ENCODE data around the gene TMPRSS11B. TPM values are rescaled to one million over a fixed set of nuclear protein-coding genes. Genes with fewer than 3 reads are reported as not detected.

TMPRSS11B gene
- total RNA-seq, 1 experiment from 2014 or later = not detected

DNA sequence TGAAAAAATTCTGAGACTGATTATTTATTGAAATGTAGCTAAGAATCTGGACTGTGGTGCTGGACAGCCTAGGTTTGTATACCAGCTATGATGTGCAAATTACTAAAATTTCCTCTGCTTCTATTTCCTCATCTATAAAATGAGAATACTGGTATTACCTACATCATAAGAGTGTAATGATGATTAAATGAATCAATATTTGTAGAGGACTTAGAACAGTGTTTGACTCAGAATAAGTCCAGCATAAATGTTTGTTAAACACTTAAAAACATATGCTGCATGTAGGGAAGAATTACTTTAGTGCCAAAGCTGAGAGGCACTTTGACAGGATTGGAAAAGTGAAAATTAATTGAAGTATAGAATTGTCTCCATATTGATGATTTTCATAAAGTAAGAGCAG, 60.6 kb downstream of the TMPRSS11B start:
- H3K9ac ChIP-seq (ENCODE audit: low read length) = no peak overlapping the region
- TF ChIP-seq ELF1 (IDR thresholded peaks at IDR 0.05; ENCODE audit: borderline replicate concordance, low read depth) (no peak), EZH2phosphoT487 (IDR thresholded peaks at IDR 0.05; ENCODE audit: borderline replicate concordance) (no peak), SP1 (IDR thresholded peaks at IDR 0.05; ENCODE audit: low read depth) (no peak)
- TF ChIP-seq, protein P1, sequence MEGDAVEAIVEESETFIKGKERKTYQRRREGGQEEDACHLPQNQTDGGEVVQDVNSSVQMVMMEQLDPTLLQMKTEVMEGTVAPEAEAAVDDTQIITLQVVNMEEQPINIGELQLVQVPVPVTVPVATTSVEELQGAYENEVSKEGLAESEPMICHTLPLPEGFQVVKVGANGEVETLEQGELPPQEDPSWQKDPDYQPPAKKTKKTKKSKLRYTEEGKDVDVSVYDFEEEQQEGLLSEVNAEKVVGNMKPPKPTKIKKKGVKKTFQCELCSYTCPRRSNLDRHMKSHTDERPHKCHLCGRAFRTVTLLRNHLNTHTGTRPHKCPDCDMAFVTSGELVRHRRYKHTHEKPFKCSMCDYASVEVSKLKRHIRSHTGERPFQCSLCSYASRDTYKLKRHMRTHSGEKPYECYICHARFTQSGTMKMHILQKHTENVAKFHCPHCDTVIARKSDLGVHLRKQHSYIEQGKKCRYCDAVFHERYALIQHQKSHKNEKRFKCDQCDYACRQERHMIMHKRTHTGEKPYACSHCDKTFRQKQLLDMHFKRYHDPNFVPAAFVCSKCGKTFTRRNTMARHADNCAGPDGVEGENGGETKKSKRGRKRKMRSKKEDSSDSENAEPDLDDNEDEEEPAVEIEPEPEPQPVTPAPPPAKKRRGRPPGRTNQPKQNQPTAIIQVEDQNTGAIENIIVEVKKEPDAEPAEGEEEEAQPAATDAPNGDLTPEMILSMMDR (IDR thresholded peaks at IDR 0.05 in 2 of 3, conservative IDR thresholded peaks at IDR 0.05 in 1 of 3; ENCODE audit: borderline replicate concordance in 1 of 3, insufficient read depth in 1 of 3, low read depth in 2 of 3, low read length in 2 of 3) = no peak
- H3K4me2 ChIP-seq (ENCODE audit: low read length) = no peak overlapping the region
- H3K4me1 ChIP-seq (ENCODE audit: control insufficient read depth in 1 of 2, insufficient read depth in 2 of 2, low read length in 2 of 2) = peaks cover 0 to 8% of the 10 kb centered on the region in 2 experiments; a peak in 2 of 4 replicates
- no peak overlapping the region for H3K4me3 ChIP-seq (replicated peaks in 1 of 2; ENCODE audit: low read depth in 1 of 2, low read length in 2 of 2)
- H3K27me3 ChIP-seq (ENCODE audit: insufficient read depth, low read length) = no peaks in the 10 kb centered on the region
- no peak overlapping the region for H3K27ac ChIP-seq (ENCODE audit: low read depth, low read length)
- ATAC-seq (no peak), DNase-seq (ENCODE audit: low read depth, low spot score) (no peak)
- RAD21 ChIA-PET (ENCODE audit: low non-redundant PET in 1 of 2, low total read pairs in 2 of 2, uncharacterized antibody in 2 of 2, unreplicated experiment in 2 of 2) = no interaction called here
- H2AFZ ChIP-seq (ENCODE audit: low read depth, low read length, poor library complexity, severe bottlenecking) = no peak overlapping the region
- CTCF ChIA-PET = interaction anchor here (1.2 kb wide), 1 partner anchor 9 kb away, joined by 4 read pairs; no protein-coding TSS in a partner anchor
- intact Hi-C loops (cut with micrococcal nuclease) = no loop called here
- H3K9me3 ChIP-seq (ENCODE audit: control insufficient read depth in 1 of 2, insufficient read depth in 1 of 2, low read depth in 1 of 2, low read length in 2 of 2) = no peaks in the 10 kb centered on the region
- no peaks in the 10 kb centered on the region for H3K9me2 ChIP-seq (ENCODE audit: insufficient read depth)
- POLR2A ChIA-PET = interaction anchor here (0.6 kb wide), 1 partner anchor 491 kb away, joined by 3 read pairs; no protein-coding TSS in a partner anchor
- H3K79me2 ChIP-seq (ENCODE audit: insufficient read depth, low read length) = no peaks in the 10 kb centered on the region
- no peaks in the 10 kb centered on the region for H3K36me3 ChIP-seq (ENCODE audit: control insufficient read depth in 1 of 2, insufficient read depth in 2 of 2, low read length in 2 of 2)
- BruUV-seq (replicated peaks) = no TSS peak
- no peaks in the 10 kb centered on the region for H4K20me1 ChIP-seq (ENCODE audit: insufficient read depth)

DNA sequence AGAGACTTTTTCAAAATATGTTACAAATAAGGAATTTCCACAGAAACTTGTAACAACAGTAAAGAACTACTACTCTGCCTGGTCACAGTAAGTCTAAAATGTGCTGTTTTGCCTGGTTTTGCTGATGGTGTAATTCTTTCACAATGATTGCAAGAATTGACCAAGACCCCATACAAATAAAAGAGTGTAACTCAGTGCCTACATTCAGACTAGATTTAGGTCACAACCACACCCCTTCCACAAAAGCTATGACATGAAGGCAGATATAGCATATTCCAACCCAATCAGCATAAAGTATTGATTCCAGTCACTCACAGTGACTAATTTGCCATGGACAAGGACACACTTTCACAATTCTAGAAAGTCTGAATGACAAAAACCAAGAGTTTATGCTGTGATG, 62.1 kb downstream of the TMPRSS11B start:
- intact Hi-C loops (cut with micrococcal nuclease) = no loop called here
- H3K9ac ChIP-seq (ENCODE audit: low read length) = no peak overlapping the region
- BruUV-seq (replicated peaks) = no TSS peak
- no peaks in the 10 kb centered on the region for H3K36me3 ChIP-seq (ENCODE audit: control insufficient read depth in 1 of 2, insufficient read depth in 2 of 2, low read length in 2 of 2)
- H3K9me3 ChIP-seq (ENCODE audit: control insufficient read depth in 1 of 2, insufficient read depth in 1 of 2, low read depth in 1 of 2, low read length in 2 of 2) = no peaks in the 10 kb centered on the region
- no peaks in the 10 kb centered on the region for H3K9me2 ChIP-seq (ENCODE audit: insufficient read depth)
- RAD21 ChIA-PET (ENCODE audit: low non-redundant PET in 1 of 2, low total read pairs in 2 of 2, uncharacterized antibody in 2 of 2, unreplicated experiment in 2 of 2) = no interaction called here
- H3K4me2 ChIP-seq (ENCODE audit: low read length) = no peak overlapping the region
- H3K79me2 ChIP-seq (ENCODE audit: insufficient read depth, low read length) = no peaks in the 10 kb centered on the region
- DNase-seq (ENCODE audit: low read depth, low spot score) (no peak), ATAC-seq (no peak)
- CTCF ChIA-PET = no interaction called here
- H2AFZ ChIP-seq (ENCODE audit: low read depth, low read length, poor library complexity, severe bottlenecking) = no peak overlapping the region
- H3K4me1 ChIP-seq (ENCODE audit: control insufficient read depth in 1 of 2, insufficient read depth in 2 of 2, low read length in 2 of 2) = peaks cover 0 to 8% of the 10 kb centered on the region in 2 experiments; a peak in 2 of 4 replicates
- H3K4me3 ChIP-seq (replicated peaks in 1 of 2; ENCODE audit: low read depth in 1 of 2, low read length in 2 of 2) = no peak overlapping the region
- no peaks in the 10 kb centered on the region for H3K27me3 ChIP-seq (ENCODE audit: insufficient read depth, low read length)
- no peak overlapping the region for H3K27ac ChIP-seq (ENCODE audit: low read depth, low read length)
- H4K20me1 ChIP-seq (ENCODE audit: insufficient read depth) = no peaks in the 10 kb centered on the region
- POLR2A ChIA-PET = no interaction called here
- TF ChIP-seq EZH2phosphoT487 (IDR thresholded peaks at IDR 0.05; ENCODE audit: borderline replicate concordance) (no peak), RAD21 (IDR thresholded peaks at IDR 0.05; ENCODE audit: low read depth) (no peak), SIN3A (IDR thresholded peaks at IDR 0.05; ENCODE audit: low read depth) (no peak)
